Stimulated activated CD8-positive, alpha-beta memory T cell treated with anti-CD3 and anti-CD28 coated beads, Interleukin-12 subunit alpha, Interleukin-12 subunit beta, amount 100 ng/mL, for 1 hour (primary cell): ENCODE data around the gene SLC25A22.

Experiments
- DNase-seq: peaks from one replicate; pipeline ENCODE4 v3.0.0-alpha.2; 2020; ENCODE audit warnings: low read depth

The SLC25A22 gene

DNA sequence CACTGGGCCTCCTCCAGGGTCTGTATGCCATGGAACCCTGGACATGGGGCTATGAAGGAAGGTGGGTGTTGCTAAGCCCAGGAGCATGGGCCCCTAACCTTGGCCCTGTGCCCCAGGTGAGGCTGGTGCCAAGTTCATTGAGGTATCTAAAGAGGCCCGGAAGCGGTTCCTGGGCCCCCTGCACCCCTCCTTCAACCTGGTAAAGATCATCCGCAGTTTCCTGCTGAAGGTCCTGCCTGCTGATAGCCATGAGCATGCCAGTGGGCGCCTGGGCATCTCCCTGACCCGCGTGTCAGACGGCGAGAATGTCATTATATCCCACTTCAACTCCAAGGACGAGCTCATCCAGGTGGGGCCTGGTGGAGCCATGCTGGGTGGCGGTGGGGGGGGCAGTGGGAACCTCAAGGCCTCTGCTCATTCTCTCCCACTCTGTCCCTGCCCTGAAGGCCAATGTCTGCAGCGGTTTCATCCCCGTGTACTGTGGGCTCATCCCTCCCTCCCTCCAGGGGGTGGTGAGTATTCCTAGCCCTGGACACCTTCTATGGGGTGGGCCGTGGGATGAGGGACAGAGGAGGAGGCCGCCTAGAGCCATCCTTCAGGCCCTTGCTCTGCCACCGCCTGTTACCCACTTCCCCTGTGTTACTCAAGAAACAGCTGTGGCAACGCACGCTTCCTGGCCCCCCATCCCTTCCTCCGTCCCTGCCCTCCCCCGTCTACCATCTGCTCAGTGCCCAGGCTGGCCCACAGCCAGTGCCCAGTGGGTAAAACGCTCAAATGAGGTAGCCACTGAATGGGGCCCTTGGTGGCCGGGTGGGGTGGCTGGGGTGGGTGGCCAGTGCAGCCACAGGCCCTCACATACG is 23.7 kb upstream of the SLC25A22 start:
- no peak for DNase-seq

DNA sequence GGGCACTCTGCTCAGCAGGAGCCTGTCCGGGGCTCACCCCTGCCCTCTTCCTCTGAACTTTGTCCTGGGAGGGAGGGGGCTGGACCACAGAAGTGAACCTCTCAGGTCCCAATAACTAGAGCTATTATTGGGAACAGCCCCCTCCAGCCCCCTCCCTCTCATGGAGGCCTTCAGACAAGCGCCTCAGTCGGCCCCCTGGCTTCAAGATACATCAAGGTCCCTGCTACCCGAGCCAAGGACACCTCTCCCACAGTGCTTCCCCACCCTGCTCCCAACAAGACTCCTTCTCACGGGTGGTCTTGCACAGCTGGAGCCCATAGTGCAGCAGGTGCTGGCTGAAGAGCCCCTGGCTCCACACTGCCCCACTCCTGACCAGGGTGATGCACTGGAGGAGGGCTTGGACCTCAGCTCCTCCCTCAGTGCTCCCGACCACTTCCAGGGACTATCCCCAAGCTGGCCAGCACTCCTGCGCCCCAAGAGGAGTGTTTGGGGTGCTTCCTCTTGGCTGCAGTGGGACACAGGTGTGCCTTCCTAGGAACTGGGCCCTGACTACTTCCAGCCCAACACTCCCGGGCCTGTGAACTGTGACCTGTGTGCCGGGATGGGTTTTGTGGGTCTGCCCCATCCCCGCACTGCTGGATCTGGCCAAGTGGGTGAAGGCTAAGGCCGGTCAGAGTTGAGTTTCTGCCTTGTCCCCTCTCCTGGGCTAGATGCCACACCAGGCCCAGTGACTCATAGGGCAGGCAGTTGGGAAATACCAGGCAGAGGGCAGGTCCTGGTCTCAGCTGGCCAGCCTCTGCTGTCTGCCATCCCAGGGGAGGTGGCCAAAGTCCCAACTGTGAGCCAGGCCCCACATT is 22.8 kb upstream of the SLC25A22 start:
- no peak for DNase-seq

DNA sequence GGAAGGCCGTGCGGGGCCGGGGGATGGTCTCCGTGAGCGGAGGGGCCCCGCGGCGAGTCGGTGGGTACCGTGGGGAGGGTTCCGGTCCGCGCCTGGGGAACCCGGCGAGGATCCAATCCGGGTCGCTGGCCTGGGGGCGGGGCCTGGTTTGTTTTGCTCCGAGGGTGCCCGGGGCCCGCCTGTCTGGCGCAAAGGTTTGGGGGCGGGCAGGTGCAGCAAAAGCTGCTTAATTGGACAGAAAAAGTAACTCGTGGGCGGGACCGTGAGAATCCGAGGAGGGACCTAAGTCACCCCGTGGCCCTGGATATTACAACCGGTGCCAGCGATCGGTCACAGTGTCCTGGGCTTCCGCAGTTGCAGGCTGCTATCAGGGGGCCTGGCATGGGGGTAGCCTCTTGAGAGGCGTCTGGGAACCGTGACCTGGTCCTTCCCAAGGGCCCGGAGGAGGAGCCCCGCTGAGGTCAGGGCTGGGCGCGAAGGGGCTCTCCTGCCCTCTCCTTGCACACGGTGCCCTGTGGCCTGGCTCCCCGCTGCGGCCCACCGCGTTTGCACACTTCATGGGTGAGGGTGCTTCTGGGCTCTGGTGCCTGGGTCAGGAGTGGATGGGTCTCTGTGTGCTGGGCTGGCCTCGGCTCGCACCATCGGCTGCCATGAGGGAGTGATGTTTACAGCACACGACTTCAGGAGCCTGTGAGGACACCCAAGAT is 22.0 kb upstream of the SLC25A22 start:
- peak; percentile 91 for DNase-seq

DNA sequence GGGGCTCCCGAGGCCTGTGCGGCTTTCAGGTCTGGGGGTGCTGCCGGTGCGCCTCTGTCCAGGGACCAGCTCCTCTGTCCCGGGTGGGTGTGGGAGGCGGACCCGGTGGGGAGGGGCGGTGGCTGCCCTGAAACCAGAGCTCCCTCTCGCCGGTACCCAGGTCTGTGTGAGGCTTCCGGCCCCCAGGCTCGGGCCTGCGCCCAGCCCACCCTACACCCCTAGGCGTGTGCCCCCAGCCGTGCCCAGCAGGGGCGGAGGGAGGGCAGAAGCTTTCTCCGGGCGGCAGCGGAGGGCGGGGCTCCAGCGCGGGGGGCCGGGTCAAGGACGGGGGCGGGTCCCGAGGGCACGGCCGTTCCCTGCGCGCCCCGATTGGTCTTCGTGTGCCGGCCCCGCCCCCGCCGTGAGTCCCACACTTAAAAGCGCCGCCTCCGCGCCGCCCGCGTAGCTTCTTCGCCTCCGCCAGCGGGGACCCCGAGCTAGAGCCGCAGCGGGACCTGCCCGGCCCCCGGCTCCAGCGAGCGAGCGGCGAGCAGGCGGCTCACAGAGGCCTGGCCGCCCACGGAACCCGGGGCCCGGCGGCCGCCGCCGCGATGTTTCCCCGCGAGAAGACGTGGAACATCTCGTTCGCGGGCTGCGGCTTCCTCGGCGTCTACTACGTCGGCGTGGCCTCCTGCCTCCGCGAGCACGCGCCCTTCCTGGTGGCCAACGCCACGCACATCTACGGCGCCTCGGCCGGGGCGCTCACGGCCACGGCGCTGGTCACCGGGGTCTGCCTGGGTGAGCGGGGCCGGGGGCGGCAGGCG is 21.2 kb upstream of the SLC25A22 start:
- DNase-seq, result peak; percentile 87

DNA sequence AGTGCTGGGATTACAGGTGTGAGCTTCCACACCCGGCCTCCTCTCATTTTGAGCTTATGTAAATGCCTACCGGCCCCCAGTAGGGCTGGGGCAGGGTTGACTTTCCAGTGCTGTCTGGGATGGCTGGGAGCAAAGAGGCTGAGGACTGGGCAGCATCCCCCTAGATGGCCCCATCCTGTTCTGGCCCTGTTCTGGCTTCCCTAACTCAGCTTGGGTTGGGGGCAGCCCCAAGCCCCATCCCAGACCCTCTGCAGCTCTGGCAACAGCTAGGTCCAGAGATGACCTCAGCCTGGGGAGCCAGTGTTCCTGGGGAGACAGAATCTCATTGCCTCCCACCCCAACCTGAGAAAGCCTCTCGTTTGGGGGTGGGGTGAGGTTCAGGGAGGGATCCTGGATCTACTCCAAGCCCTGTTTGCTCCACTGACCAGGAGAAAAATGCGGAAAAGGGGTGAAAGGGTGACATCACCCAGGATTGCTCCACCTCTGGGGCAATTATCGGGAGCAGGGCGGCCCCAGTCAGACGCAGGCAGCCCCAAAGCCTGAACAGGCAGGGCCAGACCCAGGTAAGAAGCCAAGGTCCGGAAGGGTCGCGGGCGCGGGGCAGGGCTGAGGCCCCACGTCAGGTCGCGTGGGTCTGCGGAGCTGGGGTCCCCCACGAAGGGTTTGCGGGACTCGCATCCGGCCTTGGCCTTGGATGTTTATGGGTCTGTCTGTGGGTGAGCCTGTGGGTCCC is 20.5 kb upstream of the SLC25A22 start, which contains the start of gene PNPLA2:
PNPLA2 (plus strand) TSS at position 519 of the 733 bp plus-strand sequence. CDS start 805 bp downstream, outside the sequence.
- no peak for DNase-seq

DNA sequence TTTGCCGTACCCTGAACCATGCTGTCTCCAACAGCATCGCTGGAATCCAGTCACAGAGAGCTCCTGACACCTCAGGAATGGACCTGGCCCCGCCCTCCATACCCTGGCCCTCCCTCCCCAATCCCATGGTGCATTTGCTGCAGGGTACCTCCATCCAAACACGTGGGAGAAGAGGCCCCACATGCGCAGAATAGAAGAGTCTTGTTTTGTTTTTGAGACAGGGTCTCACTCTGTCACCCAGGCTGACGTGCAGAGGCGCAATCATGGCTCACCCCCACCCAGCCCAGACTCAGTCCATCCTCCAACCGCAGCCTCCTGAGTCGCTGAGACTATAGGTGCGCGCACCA is 18.3 kb upstream of the SLC25A22 start:
- DNase-seq, result no peak

DNA sequence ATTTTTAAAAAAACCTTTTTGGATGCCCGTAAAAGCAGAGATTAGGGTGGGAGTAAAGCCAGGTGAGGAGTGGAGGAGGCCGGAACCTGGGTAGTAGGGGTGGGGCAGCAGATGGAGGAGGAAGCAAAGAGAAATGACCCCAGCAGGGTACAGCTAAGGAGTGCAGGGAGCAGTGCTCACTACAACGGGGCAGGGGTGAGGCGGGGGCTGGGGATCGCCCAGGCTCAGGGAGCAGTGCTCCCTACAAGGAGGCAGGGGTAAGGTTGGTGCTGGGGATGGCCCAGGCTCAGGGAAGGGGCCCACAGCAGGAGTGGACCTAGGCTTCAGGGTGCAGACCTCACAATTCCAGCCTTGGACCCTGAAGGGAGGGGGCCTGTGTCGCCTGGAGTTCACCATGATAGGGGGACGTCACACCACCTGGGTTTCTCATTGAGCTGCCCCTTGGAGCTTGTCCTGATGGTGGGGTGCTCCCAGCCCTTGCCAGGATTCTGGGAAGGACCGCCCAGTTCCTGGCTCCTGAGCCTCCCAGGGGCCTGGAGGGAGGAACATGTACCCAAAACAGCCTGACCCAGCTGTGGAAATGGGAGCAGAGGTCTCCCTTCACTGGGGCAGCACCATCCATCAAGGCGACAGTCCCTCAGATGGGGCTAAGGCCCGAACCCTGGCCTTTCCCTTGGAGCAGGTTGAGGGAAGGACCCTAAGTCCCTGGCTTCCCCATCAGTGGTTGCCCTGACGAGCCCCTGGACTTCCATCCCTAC is 17.8 kb upstream of the SLC25A22 start:
- no peak for DNase-seq

DNA sequence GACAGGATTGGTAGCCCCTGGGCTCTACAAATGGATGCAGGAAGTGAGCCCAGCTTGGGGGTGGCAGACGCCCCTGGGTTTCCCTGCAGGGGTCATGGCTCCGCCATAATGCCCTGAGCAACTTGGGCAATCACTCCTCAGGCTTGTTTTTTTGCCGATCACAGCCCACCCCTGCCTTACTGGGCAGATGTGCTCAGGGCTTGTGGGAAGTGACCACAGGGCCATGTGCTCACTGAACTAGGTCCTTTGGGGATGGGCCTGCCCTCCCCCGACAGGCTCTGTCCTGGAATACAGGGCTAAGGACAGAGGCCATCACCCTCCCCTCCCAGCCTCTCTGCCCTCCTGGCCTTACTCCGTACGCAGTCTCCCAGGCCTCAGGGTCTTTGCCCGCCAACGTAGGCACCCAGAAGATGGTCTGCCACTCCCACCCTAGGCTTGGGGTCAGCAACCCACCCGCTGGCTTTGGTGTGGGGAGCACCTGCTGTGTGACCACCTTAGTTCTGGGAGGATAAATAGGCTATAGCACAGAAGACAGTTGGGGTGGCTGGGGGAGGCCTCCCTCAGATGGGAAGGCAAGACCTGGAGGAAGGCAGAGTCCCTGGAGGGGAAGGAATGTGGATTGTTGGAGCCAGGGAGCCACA is 15.5 kb upstream of the SLC25A22 start:
- DNase-seq, result no peak

DNA sequence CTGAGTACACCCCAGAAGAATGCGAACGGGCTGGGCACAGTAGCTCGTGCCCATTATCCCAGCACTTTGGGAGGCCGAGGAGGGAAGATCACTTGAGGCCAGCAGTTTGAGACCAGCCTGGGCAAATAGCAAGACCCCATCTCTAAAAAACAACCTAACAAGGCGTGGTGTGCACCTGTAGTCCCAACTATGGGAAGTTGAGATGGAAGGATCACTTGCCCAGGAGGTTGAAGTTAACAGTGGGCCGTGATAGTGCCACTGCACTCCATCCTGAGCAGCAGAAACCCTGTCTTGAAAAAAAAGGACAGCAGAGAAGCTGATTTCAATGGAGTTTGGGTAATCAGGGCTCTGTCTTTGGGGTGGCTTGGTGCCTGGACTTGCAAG is 15.0 kb upstream of the SLC25A22 start:
- DNase-seq, result no peak

DNA sequence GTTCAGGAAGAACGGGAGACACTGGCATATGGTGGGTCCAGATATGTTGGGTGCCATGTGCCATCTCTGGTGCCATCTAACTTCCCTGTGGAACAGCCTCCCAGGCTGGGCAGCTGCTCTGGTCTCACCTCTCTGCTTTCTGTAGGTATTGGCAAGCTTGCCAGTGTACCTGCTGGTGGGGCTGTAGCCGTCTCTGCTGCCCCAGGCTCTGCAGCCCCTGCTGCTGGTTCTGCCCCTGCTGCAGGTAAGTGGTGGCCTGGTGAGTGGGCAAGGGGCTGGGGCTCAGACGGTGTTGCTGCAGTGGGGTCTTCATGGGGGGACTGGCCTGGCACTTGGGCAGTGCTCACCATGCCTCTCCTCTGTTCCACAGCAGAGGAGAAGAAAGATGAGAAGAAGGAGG is 14.3 kb upstream of the SLC25A22 start:
- no peak for DNase-seq

DNA sequence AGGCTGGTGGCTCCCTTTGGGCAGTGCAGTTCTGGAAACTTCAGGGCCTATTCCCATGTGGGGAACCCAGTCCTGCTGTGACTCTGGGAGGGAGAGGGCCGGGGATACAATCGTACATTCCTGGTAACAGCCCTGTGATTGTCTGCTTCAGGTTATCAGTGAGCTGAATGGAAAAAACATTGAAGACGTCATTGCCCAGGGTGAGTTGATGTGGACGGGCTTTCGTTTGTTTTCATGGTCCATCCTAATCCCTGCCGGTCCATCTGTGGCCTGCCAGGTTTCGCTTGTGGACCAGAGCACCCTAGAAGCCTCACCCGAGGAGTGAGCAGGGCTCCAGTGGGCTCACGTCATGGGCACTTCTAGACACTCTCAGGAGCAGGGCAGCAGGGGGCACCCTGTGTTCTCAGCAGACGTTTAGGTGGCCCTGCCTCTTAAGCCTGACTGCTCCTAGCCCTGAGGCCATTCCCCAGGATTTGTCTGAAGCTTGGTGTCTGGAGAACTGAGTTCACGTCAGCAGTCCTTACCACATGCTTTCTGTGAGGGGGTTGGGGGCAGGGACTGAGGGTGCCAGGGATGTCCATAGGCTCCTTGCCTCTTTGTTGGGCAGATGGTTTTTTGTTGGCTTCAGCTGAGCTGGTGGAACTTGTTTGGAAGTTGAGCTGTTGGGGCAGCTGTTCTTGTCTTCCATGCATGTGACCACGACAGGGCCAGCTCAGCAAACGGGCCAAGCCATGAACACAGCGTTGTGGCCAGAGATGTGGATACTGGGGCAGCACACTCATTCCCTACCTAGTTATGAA is 13.6 kb upstream of the SLC25A22 start:
- DNase-seq, result no peak

DNA sequence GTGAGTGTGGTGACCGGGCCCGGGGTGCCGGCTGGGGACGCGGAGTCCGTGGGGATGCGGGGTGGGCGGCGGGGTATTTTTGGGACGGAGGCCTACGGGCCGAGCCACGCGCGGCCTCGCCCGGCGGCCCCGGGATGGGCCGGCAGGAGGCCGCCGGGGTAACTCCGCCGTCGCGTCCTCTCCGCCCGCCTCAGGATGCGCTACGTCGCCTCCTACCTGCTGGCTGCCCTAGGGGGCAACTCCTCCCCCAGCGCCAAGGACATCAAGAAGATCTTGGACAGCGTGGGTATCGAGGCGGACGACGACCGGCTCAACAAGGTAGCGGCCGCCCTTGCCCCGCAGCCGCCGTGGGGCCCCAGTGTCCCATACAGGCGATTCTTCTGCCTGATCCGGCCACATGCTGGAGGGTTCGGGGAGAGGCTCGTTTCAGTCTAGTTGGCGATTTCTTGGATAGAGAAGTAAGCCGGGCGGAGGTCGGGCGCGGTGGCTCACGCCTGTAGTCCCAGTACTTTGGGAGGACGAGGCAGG is 12.0 kb upstream of the SLC25A22 start:
- no peak for DNase-seq

DNA sequence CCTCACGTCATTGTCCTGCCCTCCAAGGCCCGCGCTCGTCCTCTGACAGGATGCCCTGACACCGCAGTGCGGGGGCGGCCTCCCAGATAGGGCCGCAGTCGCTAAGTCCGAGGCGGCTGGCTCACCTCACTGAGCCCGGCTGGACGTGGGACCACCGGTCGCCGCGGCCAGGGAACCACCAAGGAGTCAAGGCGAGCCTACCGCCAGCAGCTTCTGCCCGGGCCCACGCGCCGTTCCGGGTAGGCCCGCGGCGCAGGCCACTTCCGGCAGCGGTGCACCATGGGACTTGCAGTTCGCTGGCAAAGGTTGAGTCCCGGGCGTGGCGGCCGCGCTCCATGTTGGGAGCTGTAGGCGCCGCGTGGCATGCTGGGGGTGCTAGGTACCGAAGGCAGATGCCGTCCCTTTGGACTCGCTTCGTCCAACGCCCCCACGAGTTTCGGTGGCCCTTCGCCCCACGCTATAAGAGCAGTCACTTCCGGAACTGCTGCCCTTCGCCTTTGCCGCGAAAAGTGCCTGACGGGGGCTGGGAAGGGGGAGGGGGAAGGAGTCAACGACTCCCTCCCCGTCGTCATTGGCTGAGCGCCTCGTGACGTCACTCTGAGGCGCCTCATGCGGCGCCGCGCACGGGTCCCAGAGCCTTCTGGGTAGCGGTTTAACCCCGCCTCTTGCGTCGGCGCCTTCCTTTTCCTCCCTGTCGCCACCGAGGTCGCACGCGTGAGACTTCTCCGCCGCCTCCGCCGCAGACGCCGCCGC is 11.4 kb upstream of the SLC25A22 start, which contains the start of gene RPLP2:
RPLP2 (plus strand) TSS at position 681 of the 753 bp plus-strand sequence. CDS start 268 bp downstream, outside the sequence.
- DNase-seq, result peak; percentile 96

DNA sequence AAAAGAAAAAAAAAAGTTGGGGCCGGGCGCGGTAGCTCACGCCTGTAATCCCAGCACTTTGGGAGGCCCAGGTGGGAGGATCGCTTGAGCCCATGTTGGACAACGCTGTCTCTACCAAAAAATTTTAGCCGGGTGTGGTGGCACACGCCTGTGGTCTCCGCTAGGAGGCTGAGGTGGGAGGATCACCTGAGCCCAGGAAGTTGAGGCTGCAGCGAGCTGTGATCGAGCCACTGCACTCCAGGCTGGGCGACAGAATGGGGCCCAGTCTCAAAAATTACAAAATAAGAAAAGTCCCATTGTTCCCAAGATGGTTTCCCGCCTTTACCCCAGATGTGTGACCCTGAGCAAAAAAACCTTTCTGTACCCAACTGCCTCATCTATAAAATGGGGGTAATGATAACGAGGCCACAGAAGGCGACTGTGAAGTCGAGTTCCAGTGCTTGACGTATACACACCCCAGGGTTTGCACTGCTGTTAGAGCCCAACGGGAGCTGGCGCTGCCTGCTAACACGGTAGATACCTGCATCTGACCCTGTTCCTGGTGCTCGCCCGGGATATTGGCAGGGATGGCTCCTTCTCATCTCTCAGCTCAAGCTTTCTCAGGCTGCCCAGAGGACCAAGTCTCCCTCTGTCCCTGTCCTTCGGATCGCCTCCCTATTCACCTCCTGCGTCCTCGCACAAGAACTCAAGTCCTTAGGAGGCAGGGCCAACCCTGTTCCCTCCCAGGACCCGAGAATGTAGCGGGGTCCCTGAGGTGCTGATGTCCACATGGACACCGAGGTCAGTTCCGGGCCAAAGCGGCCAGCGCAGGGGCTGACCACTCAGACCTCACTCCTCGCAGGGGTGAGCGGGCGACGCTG is 10.6 kb upstream of the SLC25A22 start:
- no peak for DNase-seq

DNA sequence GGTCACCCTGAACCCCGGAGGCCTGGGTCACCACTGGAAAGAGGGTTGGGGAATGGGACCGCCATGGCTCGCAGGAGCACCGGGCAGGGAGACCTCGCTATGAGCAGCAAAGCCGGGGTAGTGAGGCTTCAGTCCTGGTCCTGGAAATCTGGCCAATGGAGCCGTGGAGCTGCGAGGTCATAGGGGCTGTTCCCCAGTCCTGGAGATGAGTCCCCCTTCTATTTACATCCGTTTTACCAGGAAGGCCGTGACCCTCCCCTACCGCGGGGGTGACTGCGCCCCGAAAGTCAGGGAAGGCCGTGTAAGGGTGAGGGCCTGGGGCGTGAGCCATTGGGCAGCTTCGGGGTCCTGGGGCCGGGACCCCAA is 6.5 kb upstream of the SLC25A22 start:
- DNase-seq, result no peak

DNA sequence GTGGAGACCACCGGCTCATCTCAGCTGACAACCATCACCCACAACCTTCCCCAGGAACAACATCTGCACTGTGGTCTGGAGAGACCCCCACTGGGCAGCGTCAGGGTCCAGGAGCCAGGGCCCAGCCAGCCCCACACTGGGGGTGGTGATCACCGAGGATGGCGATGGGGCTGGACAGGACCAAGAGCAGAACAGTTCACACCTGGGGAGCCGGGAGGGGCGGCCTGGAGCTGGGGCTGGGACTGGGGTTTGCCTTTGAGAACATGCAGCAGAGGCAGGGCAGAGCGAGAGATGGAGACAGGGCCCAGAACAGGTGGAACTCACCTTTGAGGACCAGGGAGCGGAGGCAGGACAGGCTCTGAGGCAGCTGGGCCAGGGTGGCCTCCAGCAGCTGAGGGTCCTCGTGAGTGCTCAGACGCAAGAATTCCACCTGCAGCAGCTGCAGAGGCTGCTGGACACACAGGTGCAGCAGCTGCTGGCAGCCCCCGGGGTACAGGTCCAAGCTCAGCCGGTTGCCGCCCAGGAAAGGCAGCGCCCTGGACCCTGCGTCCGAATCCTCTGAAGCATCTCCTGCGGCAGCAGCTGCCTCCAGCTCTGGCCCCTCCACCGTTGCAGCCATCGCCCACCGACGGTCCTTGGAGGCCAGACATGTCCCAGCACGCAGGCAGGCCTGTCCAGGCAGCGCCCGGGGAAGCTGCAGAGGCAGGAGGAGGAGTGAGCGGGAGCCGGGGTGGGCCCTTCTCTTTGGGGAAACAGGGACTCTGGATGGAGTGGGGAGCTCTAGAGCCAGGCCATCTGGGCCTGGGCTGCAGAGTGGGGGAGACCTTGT is 5.9 kb upstream of the SLC25A22 start:
- DNase-seq, result no peak
